Activated naive CD4-positive, alpha-beta T cell (primary cell): ENCODE data around the gene YPEL4.

ENCODE experiments used
- DNase-seq, 4 experiments: peaks; one replicate each; lab custom pipeline; 2025; lab: John Stamatoyannopoulos, UW

YPEL4 gene

GRCh38 chr11:57633394-57634070 lies 16.2 kb downstream of the YPEL4 start:
- no peak for DNase-seq

GRCh38 chr11:57632116-57632515 lies 17.6 kb downstream of the YPEL4 start:
- DNase-seq, result no peak

- no peak for DNase-seq
Observed at GRCh38 chr11:57630171-57630570, 19.5 kb downstream of the YPEL4 start.

- DNase-seq, result no peak
Observed at GRCh38 chr11:57626895-57627294, 22.8 kb downstream of the YPEL4 start.

GRCh38 chr11:57624864-57625263 lies 24.8 kb downstream of the YPEL4 start:
- DNase-seq, result no peak

GRCh38 chr11:57622263-57622662 lies 27.4 kb downstream of the YPEL4 start:
- DNase-seq, result no peak

- no peak for DNase-seq
Observed at GRCh38 chr11:57620467-57620866, 29.2 kb downstream of the YPEL4 start.

- no peak for DNase-seq
Observed at GRCh38 chr11:57619331-57619730, 30.4 kb downstream of the YPEL4 start.

GRCh38 chr11:57618438-57618837 lies 31.3 kb downstream of the YPEL4 start:
- no peak for DNase-seq

GRCh38 chr11:57616595-57616994 lies 33.1 kb downstream of the YPEL4 start:
- no peak for DNase-seq

- no peak for DNase-seq
Observed at GRCh38 chr11:57615308-57615707, 34.4 kb downstream of the YPEL4 start.

GRCh38 chr11:57614234-57614772 lies 35.4 kb downstream of the YPEL4 start:
- DNase-seq, result no peak

GRCh38 chr11:57610170-57610569 lies 39.5 kb downstream of the YPEL4 start:
- no peak for DNase-seq

- DNase-seq, result no peak
Observed at GRCh38 chr11:57605028-57605420, 44.7 kb downstream of the YPEL4 start.

- no peak for DNase-seq
Observed at GRCh38 chr11:57604296-57605027, 45.2 kb downstream of the YPEL4 start.

GRCh38 chr11:57601297-57601696 lies 48.4 kb downstream of the YPEL4 start:
- DNase-seq, result no peak

- DNase-seq, result no peak
Observed at GRCh38 chr11:57599381-57599780, 50.3 kb downstream of the YPEL4 start.

GRCh38 chr11:57598831-57599155 lies 50.9 kb downstream of the YPEL4 start:
- no peak for DNase-seq

- DNase-seq, result no peak
Observed at GRCh38 chr11:57597916-57598830, 51.5 kb downstream of the YPEL4 start.

- no peak for DNase-seq
Observed at GRCh38 chr11:57597461-57597915, 52.2 kb downstream of the YPEL4 start, which contains the start of gene SERPING1. Gene SERPING1, plus strand, starts transcription at chr11:57597685. Its CDS starts 586 bp downstream, at chr11:57598271.

- no peak for DNase-seq
Observed at GRCh38 chr11:57596266-57596885, 53.3 kb downstream of the YPEL4 start.
